ENCODE measurements around the gene CHCHD4.

CHCHD4 gene

DNA sequence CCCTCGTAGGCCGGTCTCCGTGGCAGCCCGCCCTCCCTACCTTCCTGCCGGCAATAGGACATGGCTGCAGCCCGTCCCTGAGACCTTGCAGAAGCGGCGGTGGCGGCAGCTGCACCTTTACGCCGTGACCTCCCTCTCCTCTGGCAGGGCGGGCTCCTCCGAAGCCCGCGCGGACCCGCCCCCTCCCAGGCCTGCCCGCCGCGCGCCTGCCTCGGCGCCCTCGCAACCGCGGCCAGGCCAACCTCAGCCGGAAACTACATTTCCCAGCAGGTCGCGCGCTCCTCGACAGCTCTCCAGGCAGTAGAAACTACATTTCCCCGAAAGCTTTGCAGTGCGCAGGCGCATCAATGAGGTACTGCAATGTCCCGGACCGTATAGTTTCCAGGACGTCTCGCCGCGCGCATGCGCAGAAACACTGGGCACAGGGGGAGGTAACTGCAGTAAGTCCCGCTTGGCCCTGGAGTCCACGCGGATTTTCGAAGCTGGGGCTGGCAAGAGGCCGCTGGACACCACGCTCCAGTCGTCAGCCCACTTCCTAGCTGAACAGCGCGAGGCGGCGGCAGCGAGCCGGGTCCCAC is at the start of gene CHCHD4, which contains the start of gene TMEM43:
CHCHD4 (minus strand) TSS at position 256 of the 578 bp plus-strand sequence; CDS start at position 62, 194 bp downstream.
TMEM43 (plus strand) TSS at position 438 of the 578 bp plus-strand sequence. CDS start 142 bp downstream, outside the sequence.
- peak; percentile 100 for DNase-seq

- no peak for DNase-seq
Measured at GRCh38 chr3:14172496-14172895, 47.8 kb upstream of the CHCHD4 start.

- no peak for DNase-seq
Measured at GRCh38 chr3:14170531-14171159, 46.0 kb upstream of the CHCHD4 start.

GRCh38 chr3:14169871-14170270 is 45.2 kb upstream of the CHCHD4 start:
- no peak for DNase-seq

DNA sequence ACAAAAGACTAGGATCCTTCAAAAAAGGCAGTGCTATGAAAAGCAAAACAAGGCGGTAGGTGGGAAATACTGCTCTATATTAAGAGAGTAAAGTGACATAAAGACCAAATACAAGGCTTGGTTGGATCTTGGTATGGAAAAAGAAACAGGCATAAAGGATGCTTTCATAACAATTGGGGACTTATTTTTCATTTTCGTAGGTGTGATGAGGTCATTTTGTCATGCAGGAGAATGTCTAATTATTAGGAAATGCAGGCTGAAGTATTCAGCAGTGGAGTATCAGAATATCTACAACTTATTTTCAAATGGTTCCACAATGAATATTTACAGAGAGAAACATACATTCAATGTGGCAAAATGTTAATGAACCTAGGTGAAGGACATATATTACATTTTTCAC is 44.8 kb upstream of the CHCHD4 start:
- DNase-seq: no peak

DNA sequence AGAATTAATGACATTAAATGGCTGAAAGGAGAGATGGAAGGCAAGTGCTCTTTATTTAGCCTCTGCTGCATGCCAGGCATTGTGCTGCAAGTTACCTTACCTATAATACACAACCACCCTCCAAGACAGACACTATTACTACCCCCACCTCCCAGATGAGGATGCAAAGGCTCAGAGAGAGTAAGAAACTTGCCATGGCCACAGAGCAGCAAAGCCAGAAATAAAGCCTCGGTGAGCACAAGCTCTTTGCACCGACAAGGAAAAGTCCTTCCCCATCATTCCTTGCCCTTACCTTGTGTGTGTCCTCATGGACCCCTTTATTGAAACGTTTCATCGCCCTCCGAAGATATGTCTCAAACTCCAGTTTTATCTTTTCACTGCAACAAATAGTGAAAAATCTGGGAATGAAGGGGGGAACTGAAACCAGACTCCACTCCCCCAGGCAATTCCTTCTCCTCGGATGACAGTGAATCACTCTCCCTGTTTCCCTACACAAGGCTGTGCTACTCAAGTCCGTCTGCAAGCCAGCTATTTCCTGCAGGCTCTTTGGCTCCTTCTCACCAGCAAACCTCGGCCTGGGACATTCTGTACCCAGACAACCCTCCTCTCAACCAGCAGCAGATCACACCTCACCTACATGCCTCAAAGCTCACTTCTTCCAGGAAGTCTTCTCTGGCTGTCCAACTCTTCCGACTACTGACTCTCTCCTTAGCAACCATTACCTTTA is 42.4 kb upstream of the CHCHD4 start:
- DNase-seq: no peak

GRCh38 chr3:14162178-14162577 is 37.5 kb upstream of the CHCHD4 start:
- DNase-seq: no peak

DNA sequence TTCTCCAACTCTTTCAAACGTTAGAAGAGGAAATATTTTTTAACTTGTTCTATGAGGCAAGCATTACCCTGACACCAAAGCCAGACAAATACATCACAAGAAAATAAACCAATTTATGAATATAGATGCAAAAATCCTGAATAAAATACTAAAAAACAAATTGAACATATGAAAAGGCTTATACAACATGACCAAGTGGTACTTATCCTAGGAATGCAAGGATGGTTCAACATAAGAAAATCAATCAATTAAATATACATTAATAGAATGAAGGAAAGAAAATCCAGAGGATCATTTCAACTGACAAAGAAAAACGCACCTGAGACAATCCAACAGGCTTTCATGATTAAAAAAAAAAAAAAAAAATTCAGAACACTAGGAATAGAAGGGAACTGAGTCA is 36.6 kb upstream of the CHCHD4 start:
- no peak for DNase-seq

DNA sequence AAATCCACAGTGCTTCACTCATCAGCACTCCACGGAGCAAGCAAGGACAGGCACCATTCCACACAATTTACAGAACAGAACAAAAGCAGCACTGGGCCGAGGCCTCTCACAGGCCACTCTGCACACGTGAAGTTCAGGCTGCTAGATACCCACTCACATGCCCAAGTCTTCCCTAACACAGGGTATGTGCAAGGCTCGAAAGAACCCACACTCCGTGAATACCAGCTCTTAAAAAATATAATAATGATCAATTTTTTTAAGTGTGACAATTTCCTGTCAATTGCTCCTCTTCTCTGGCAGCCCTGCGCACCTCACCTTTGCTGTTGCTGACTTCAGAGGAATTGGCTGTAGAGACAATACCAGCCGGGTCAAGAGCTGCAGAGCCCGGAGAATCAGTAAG is 34.8 kb upstream of the CHCHD4 start:
- no peak for DNase-seq

DNA sequence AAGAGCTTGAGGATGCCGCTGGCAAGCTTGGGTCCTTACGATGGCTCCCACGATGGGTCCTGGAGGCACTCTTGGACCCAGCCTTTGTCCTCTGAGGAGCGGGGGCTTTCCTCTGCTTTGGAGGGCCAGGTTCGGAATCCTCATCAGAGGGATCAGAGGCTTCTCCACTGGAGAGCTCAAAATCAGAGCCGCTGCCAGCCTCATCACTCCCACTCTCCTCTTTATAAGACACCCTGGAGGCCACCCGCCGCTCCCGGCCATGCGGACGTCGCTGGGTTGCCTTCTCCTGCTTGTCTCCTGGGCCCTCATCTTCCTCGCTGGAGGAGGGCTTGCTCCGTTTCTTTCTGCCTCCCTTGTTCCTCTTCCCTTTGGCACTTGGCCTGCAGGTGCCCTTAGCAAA is 33.7 kb upstream of the CHCHD4 start:
- no peak for DNase-seq

DNA sequence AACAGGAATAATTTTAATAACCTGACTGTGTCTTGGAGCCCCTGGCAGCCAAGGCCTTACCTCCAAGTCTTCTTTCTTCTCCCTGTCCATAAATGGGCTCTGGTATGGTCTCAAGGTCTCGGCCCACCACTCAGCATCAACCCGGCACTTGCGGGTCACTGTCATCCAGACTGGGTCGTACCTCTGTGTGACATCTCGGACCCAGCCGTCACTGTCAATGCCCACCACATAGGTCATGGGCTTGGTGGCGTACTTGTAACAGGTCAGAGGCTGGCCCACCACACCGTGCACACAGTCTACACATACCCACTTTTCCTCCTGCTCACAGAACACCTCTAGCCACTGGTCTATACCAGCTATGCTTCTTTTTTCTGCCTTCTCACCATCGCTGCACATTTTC is 33.3 kb upstream of the CHCHD4 start:
- no peak for DNase-seq

DNA sequence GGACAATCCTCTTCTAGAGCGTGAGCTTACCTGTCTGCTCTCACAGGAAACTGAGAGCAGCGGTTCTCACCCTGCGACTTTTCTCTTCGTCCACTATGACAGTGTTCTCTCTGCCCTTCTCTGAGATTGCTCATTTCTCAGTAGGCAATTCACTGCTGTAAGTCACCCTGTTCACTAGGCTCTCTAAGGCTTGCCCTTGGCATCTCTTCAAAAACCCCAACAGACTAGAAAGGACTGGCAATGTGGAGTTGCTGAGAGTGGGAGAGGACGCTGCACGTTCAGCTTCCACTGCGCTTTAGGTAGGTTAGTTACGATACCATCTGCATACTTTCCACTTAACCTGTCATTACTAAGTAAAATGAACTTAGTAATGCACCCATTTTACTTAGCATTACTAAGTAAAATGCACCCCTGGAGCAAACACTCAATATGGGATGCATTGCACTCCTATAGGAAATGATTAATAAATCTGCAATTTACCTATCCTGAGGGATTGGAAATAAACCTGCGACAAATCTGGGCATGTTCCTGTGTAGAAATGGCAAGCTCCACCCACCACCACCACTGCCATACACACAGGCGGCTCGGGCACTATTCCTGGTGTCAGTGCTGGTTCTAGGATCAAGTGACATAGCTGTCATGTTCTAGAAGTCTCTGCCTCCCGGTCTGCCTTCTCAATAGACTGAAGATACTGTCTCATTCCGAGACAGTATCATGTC is 32.3 kb upstream of the CHCHD4 start:
- no peak for DNase-seq

DNA sequence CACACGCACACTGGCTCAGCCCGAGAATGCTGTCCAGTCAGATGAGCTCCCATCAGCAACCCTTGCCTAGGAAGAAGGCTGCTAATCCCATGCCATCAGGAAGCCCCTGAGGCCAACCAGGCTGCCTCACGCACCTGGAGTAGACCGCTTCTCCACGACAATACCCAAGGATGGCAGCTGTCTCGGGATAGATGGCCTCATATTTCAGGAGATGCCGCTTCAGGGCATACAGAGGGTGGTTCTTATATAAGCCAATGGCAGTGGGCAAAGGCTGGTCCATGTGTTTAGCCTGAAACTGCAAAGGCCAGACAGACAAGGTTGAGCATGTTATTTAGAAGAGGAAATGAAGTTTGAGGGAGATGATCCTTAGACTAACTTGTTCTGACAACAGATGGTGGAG is 31.5 kb upstream of the CHCHD4 start:
- DNase-seq: no peak

- no peak for DNase-seq
Measured at GRCh38 chr3:14154895-14155440, 30.3 kb upstream of the CHCHD4 start.

DNA sequence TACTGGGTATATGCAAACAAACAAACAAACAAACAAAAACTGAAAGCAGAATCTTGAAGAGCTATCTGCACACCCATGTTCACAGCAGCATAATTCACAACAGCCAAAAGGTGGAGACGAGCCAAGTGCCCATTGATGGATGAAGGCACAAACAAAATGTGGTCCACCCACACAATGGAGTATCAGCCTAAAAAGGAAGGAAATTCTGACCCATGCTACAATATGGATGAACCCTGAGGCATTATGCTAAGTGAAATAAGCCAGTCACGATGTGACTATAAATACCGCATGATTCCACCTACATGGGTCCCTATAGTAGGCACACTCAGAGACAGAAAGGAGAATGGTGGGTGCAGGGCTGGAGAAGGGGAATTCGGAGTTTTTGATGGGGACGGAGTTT is 29.6 kb upstream of the CHCHD4 start:
- DNase-seq: no peak

GRCh38 chr3:14153663-14154062 is 29.0 kb upstream of the CHCHD4 start:
- no peak for DNase-seq

DNA sequence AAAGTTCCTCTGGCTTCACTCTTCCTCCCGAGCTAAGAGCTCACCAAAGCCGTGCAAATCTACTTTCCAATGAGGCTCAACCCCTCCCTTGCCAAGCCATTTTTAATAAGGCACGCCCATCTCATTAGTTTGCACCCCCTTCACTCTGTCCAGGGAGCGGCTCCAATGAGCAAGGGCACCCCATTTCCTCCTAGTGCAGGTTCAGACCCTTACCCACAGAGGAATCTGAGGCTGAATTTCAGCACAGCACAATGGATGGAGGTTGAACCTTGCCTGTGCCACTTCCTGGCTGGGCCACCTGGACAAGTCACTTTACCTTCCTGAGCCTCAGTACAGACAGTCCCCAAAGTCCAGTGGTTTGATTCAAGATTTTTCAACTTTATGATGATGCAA is 28.3 kb upstream of the CHCHD4 start:
- no peak for DNase-seq

GRCh38 chr3:14152233-14152962 is 27.7 kb upstream of the CHCHD4 start:
- DNase-seq: no peak

- no peak for DNase-seq
Measured at GRCh38 chr3:14151471-14152083, 26.9 kb upstream of the CHCHD4 start.

- no peak for DNase-seq
Measured at GRCh38 chr3:14150491-14151230, 26.0 kb upstream of the CHCHD4 start.

DNA sequence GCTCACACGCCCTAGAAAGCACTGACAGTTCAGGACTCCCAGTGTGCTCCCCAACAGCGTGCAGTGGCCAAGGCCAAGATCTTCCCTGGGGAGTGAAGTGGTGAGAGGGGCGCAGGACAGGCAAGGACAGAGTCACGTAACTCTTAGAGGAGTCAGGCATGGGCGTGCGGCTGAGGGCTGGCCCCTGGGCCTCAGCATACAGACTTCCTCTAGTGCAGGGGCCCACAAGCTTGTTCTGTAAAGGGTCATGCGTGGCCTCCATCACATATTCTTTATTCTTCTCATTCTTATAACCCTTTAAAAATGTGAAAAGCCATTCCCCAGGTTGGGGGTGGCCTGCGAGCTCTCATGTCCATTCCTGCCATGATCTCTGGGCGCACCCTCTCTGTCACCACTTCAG is 25.4 kb upstream of the CHCHD4 start:
- DNase-seq: no peak
